T follicular helper cell (primary cell): ENCODE results near the gene CDKN1C.
"Not testable (repeated sequence)": the region's sequence is repeated elsewhere in the genome, so short reads cannot be mapped to it uniquely, and the experiment has no call there.

ENCODE experiments used
- DNase-seq: peaks from one replicate; pipeline ENCODE4 v3.0.0-alpha.2; 2020; ENCODE audit warnings: low read depth

CDKN1C gene

GRCh38 chr11:2909133-2909902, 23.7 kb upstream of the CDKN1C start:
- no peak for DNase-seq

DNA sequence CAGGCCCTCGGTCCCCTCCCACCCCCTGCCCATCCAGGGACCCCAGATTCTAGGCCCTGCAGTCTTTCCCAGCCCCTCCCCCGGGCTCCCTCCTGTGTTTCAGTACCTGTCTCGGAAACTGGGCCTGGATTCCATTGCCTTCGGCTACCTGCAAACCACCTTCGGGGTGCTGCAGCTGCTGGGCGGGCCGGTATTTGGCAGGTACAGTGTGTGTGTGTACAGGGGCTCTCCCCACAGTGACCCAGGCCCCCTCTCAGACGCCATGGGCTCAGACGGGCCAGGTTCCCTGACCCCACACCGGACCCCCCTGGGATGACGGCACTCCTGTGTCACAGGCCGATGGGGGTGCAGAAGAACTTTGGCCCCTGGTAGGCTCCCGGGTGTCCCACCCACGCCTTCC, 22.6 kb upstream of the CDKN1C start:
- DNase-seq: no peak

DNA sequence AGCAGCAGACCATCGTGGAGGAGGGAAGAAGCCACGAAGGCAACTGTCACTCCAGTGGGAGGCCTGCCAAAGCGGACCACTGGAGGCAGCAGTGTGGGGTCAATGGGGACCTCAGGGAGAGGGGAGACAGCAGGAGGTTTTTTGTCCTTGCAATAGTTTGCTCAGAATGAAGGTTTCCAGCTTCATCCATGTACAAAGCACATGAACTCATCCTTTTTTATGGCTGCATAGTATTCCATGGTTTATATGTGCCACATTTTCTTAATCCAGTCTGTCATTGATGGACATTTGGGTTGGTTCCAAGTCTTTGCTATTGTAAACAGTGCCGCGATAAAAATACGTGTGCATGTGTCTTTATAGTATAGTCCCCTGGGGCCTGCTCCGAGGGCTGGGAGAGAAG, 19.7 kb upstream of the CDKN1C start:
- DNase-seq: not testable (repeated sequence)

DNA sequence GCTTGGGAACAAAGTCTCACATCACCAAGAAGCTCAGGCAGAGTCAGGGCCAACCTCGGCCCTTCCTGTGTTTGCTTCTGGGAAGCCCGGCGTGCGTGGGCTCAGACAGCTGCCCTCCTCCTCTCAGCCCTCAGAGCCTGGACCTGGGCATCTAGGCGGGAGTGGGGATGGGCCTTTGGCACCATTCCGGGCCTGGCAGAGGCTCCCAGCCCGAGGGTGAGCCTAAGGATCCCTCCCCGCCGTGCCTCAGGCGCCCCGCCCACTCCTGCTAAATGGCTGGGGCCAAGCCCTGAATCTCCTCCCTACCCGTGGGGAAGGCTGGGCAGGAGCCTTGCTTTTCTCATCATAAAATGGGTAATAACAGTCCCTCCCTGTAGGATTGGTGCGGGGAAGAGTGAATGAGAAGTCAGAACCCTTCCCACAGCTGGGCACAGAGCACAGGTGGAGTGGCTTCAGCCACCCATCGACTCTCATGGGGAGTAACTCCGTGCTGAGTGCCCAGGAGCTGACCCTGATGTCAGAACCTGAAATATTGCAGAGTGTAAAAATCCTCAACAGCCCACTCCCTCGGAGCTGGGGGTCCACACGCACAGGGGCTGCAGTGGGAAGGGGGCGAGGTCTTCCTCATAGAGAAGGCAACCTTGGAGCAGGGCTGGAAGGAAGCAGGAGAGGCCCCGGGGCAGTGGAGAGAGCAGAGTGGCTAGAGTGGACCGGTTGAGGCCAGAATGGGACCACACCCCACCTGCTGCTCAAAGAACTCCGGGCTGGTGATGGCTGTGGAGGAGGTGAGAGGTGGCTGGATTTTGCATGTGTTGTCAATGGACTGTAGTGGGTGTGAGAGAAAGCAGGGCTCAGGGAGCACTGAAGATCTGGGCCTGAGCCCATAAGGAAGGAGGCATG, 18.8 kb upstream of the CDKN1C start:
- DNase-seq: no peak

- DNase-seq: no peak
Measured at GRCh38 chr11:2903672-2904011, 18.1 kb upstream of the CDKN1C start.

GRCh38 chr11:2902784-2903671, 17.5 kb upstream of the CDKN1C start:
- DNase-seq: no peak

DNA sequence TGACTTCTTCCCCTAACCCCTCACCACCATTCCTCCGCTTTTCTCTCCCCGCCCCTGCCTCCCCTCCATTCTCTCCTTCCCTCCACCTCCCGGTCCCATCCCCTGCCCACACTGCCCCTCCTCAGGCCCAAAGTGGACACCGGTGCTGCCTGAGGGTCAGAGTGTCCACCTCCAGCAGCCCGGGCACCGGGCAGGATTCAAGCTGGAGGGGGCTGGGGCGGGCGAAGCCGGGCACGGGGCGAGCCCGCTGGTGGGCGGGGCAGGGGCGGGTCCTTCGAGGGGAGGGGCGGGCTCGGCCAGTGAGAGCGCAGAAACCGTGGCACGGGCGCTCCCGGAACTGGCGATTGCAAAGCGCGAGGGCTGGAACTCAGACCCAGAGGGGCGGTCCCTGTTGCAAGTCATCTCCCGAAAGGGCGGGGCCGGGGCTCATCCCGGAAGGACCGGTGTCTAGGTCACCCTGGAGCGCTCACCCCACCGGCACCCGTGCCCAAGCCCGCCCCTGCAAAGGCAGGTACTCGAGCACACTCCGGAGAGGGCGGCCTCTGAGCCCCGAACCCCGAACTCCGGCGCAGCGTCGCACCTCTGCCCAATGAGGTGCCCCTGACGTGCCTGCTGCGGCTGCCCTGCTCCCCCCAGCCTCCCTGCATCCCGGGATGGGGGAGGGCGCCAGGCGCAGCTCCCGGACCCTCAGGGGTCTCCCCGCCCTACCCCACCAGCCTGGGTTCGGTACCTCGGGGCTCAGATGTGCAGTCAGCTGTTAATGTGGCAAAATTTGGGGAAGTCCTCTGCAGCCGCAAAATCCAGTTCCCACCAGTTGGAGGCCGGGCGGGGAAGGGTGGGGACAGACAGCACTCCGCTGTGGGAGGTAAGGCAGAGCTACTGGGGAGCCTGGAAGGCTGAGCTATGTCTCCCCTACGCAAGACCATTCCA, 16.5 kb upstream of the CDKN1C start:
- peak; percentile 81 for DNase-seq

GRCh38 chr11:2901196-2901796, 15.7 kb upstream of the CDKN1C start:
- DNase-seq: no peak

- no peak for DNase-seq
Measured at GRCh38 chr11:2899080-2899783, 13.7 kb upstream of the CDKN1C start.

DNA sequence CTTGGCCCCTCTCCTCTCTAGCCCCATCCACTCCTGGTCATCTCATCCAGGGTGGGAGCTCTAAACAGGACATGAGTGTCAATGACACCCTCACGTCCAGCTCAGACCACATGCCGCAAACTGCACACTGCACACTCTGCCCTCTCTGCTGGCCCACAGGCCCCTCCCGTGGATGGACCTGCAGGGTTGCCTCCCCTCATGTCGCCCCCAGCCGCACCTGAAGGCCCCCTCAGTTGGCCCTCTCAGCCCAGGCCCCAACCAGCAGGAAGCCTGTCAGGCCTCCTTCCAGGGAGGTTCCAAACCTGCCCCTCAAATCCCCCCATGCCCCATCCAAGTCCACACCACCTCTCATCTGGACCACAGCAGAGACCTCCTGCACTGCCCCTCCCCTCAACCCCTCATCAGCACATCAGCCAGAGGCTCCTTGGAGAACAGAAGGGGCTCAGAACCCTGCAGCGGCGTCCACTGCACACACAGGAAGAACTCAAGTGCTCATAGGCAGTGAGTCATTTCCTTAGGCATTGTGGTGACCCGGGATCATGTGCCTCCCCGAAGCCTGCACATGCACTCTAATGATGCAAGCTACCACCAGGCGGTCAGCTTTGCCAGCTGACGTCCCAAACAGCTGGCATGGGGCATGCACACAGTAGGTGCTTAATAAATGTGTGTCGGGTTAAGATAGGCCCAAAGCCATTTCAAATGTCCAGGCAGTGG, 12.9 kb upstream of the CDKN1C start:
- DNase-seq: peak; percentile 29

- no peak for DNase-seq
Measured at GRCh38 chr11:2897048-2897447, 11.5 kb upstream of the CDKN1C start.

GRCh38 chr11:2896047-2896446, 10.5 kb upstream of the CDKN1C start:
- DNase-seq: no peak

GRCh38 chr11:2893935-2894334, 8.4 kb upstream of the CDKN1C start:
- DNase-seq: no peak

- no peak for DNase-seq
Measured at GRCh38 chr11:2892967-2893528, 7.5 kb upstream of the CDKN1C start.

- peak; percentile 43 for DNase-seq
Measured at GRCh38 chr11:2892215-2892966, 6.8 kb upstream of the CDKN1C start.

DNA sequence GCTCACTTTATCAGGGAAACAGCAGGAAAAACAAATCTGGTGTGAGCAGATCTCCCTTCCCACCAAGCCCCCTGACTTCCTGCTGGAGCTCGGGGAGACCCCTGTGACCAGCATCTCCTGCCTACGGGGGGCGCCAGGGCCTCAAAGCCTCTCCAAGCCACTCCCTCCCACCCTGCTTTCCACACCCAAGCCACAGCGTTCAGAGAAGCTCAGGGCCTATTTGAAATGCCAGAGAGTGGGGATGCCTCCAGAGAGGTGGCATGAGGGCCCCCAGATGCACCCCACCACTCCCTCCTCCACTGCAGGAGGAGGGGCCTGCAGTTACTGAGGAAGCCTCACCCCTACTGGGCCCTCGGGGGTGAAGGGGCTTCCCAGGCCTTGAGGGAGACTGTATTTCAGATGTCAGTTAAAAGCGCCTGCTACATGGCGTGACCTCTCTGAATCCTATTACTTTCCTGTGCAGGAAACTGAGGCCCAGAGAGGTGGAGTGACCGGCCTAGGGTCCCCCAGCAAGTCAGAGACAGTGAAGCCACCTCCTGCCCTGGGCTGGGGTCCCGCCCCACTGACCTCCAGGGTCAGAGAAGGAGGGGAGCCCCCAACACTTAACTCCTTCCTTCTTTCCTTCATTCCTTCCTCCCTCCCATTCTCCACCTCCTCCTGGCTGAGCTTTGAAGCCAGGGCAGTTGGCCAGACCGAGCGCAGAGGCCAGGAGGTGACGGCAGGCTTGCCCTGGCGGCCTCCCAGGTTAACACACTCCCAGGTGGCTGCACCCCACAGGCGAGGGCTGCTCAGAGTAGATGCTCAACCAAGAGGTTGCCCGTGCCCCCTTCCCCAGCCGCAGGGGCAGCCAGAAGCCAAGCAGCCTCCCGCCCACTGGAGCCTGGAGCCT, 6.0 kb upstream of the CDKN1C start:
- no peak for DNase-seq
